ENCODE data around the gene PCMTD2.

The PCMTD2 gene

GRCh38 chr20:64237316-64237715, 18.2 kb upstream of the PCMTD2 start:
- no peak for DNase-seq (ENCODE audit: low spot score)
- TF ChIP-seq CTCF (IDR thresholded peaks at IDR 0.05; ENCODE audit: borderline replicate concordance, control extremely low read depth, extremely low read depth, insufficient read depth, missing control alignments), result no peak
- in situ Hi-C loops (cut with MboI; ENCODE audit: low sequenced_read_pairs, unreplicated experiment), result no loop called here

- DNase-seq (ENCODE audit: low spot score), result no peak
- no peak for TF ChIP-seq CTCF (IDR thresholded peaks at IDR 0.05; ENCODE audit: borderline replicate concordance, control extremely low read depth, extremely low read depth, insufficient read depth, missing control alignments)
- in situ Hi-C loops (cut with MboI; ENCODE audit: low sequenced_read_pairs, unreplicated experiment), result no loop called here
These were observed 17.3 kb upstream of the PCMTD2 start for GRCh38 chr20:64238115-64238825.

- in situ Hi-C loops (cut with MboI; ENCODE audit: low sequenced_read_pairs, unreplicated experiment), result no loop called here
- TF ChIP-seq CTCF (IDR thresholded peaks at IDR 0.05; ENCODE audit: borderline replicate concordance, control extremely low read depth, extremely low read depth, insufficient read depth, missing control alignments), result no peak
These were observed 16.6 kb upstream of the PCMTD2 start for GRCh38 chr20:64238851-64239387.

GRCh38 chr20:64239449-64240242, 15.9 kb upstream of the PCMTD2 start:
- in situ Hi-C loops (cut with MboI; ENCODE audit: low sequenced_read_pairs, unreplicated experiment), result no loop called here
- DNase-seq (ENCODE audit: low spot score), result no peak
- TF ChIP-seq CTCF (IDR thresholded peaks at IDR 0.05; ENCODE audit: borderline replicate concordance, control extremely low read depth, extremely low read depth, insufficient read depth, missing control alignments), result no peak

More at GRCh38 chr20:64238851-64239387, 16.6 kb upstream of the PCMTD2 start:
- DNase-seq (ENCODE audit: low spot score), result peak; percentile 89

- in situ Hi-C loops (cut with MboI; ENCODE audit: low sequenced_read_pairs, unreplicated experiment), result no loop called here
- TF ChIP-seq CTCF (IDR thresholded peaks at IDR 0.05; ENCODE audit: borderline replicate concordance, control extremely low read depth, extremely low read depth, insufficient read depth, missing control alignments), result no peak
- no peak for DNase-seq (ENCODE audit: low spot score)
These were observed 15.1 kb upstream of the PCMTD2 start for GRCh38 chr20:64240243-64241015.

GRCh38 chr20:64241061-64241460, 14.5 kb upstream of the PCMTD2 start:
- in situ Hi-C loops (cut with MboI; ENCODE audit: low sequenced_read_pairs, unreplicated experiment), result no loop called here
- DNase-seq (ENCODE audit: low spot score), result no peak
- no peak for TF ChIP-seq CTCF (IDR thresholded peaks at IDR 0.05; ENCODE audit: borderline replicate concordance, control extremely low read depth, extremely low read depth, insufficient read depth, missing control alignments)
